Stimulated activated CD8-positive, alpha-beta memory T cell treated with anti-CD3 and anti-CD28 coated beads, Interleukin-4, amount 100 ng/mL, for 1 hour (primary cell): Measurements from ENCODE around the gene EDARADD.

ENCODE experiments used
- DNase-seq, 2 donors: peaks; one replicate each; pipeline ENCODE4 v3.0.0-alpha.2; 2020; ENCODE audit warnings: low read depth in 2 of 2, low spot score in 1 of 2

The EDARADD gene

GRCh38 chr1:236392182-236392581 lies 1.9 kb upstream of the EDARADD start:
- no peak for DNase-seq

GRCh38 chr1:236394879-236395229 lies 768 bp downstream of the EDARADD start:
- no peak for DNase-seq

- peak in 1 of 2 donors; percentile 23 for DNase-seq
Measured at GRCh38 chr1:236395230-236395946, 1.3 kb downstream of the EDARADD start.

- DNase-seq = no peak
Measured at GRCh38 chr1:236395947-236396664, 2.0 kb downstream of the EDARADD start.

- DNase-seq = no peak
Measured at GRCh38 chr1:236396665-236397043, 2.6 kb downstream of the EDARADD start.

- no peak for DNase-seq
Measured at GRCh38 chr1:236397173-236397759, 3.2 kb downstream of the EDARADD start.

GRCh38 chr1:236398538-236398937 lies 4.5 kb downstream of the EDARADD start:
- DNase-seq = no peak

GRCh38 chr1:236400061-236400603 lies 6.0 kb downstream of the EDARADD start:
- no peak for DNase-seq

- DNase-seq = no peak
Measured at GRCh38 chr1:236401698-236402097, 7.6 kb downstream of the EDARADD start.

GRCh38 chr1:236403905-236404696 lies 10.0 kb downstream of the EDARADD start:
- no peak for DNase-seq

GRCh38 chr1:236407059-236407458 lies 13.0 kb downstream of the EDARADD start:
- DNase-seq = no peak

- DNase-seq = no peak
Measured at GRCh38 chr1:236413688-236414087, 19.6 kb downstream of the EDARADD start.

- no peak for DNase-seq
Measured at GRCh38 chr1:236416165-236416564, 22.1 kb downstream of the EDARADD start.

- DNase-seq = no peak
Measured at GRCh38 chr1:236417336-236417735, 23.2 kb downstream of the EDARADD start.

- no peak for DNase-seq
Measured at GRCh38 chr1:236419502-236419901, 25.4 kb downstream of the EDARADD start.

- no peak for DNase-seq
Measured at GRCh38 chr1:236421022-236421421, 26.9 kb downstream of the EDARADD start.

GRCh38 chr1:236421850-236422516 lies 27.9 kb downstream of the EDARADD start:
- no peak for DNase-seq

GRCh38 chr1:236422517-236422876 lies 28.4 kb downstream of the EDARADD start:
- no peak for DNase-seq

GRCh38 chr1:236425031-236425663 lies 31.1 kb downstream of the EDARADD start:
- no peak for DNase-seq

GRCh38 chr1:236426215-236426614 lies 32.1 kb downstream of the EDARADD start:
- no peak for DNase-seq
